WERI-Rb-1 (cell line): ENCODE data around the gene LRFN3.

ENCODE experiments used
- DNase-seq: peaks from one replicate; pipeline ENCODE4 v3.0.0-alpha.2; 2020
- H3K27ac ChIP-seq: fragments of 250-450 bp; sonication (Bioruptor Pico); 2 replicates; pipeline ENCODE4 v1.5.1; 2020; ENCODE audit warnings: mild to moderate bottlenecking, moderate library complexity
- H3K27me3 ChIP-seq: fragments of 250-450 bp; sonication (Bioruptor Pico); 2 replicates; pipeline ENCODE4 v1.5.1; 2021; ENCODE audit warnings: mild to moderate bottlenecking, low read depth, moderate library complexity; ENCODE audit not compliant: insufficient read depth, severe bottlenecking
- H3K36me3 ChIP-seq: fragments of 250-450 bp; sonication (Bioruptor Pico); 2 replicates; pipeline ENCODE4 v1.5.1; 2020; ENCODE audit warnings: mild to moderate bottlenecking, moderate library complexity
- H3K4me3 ChIP-seq: 2 replicates; pipeline ENCODE4 v1.5.1; 2011; ENCODE audit warnings: low read depth, mild to moderate bottlenecking, control low read depth, low read length
- H3K9me3 ChIP-seq: fragments of 250-450 bp; sonication (Bioruptor Pico); 2 replicates; pipeline ENCODE4 v1.5.1; 2021; ENCODE audit warnings: mild to moderate bottlenecking, moderate library complexity; ENCODE audit not compliant: severe bottlenecking
- TF ChIP-seq, protein P1 (sequence below): IDR thresholded peaks from 2 replicates; pipeline ENCODE4 v1.5.1; 2011; ENCODE audit warnings: low read depth, mild to moderate bottlenecking, control low read depth, inconsistent platforms, low read length

Gene LRFN3

DNA sequence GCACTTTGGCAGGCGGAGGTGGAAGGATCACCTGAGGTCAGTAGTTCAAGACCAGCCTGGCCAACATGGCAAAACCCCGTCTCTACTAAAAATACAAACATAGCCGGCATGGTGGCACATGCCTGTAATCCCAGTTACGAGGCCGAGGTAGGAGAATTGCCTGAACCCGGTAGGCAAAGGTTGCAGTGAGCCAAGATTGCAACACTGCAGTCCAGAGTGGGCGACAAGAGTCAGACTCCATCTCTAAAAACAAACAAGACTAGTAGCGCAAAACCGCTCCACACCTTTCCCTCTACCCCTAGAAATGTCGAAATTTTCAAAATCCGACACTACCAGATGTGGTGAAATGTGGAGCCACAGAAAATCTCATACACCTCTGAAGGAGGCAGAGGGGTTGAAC lies 16.9 kb upstream of the LRFN3 start:
- Histone ChIP-seq H3K27me3 (no peaks in the 10 kb centered on the region), H3K9me3 (no peaks in the 10 kb centered on the region), H3K36me3 (no peaks in the 10 kb centered on the region), H3K27ac (no peak overlapping the region), H3K4me3 (no peak overlapping the region)
- DNase-seq = no peak
- TF ChIP-seq, protein P1, sequence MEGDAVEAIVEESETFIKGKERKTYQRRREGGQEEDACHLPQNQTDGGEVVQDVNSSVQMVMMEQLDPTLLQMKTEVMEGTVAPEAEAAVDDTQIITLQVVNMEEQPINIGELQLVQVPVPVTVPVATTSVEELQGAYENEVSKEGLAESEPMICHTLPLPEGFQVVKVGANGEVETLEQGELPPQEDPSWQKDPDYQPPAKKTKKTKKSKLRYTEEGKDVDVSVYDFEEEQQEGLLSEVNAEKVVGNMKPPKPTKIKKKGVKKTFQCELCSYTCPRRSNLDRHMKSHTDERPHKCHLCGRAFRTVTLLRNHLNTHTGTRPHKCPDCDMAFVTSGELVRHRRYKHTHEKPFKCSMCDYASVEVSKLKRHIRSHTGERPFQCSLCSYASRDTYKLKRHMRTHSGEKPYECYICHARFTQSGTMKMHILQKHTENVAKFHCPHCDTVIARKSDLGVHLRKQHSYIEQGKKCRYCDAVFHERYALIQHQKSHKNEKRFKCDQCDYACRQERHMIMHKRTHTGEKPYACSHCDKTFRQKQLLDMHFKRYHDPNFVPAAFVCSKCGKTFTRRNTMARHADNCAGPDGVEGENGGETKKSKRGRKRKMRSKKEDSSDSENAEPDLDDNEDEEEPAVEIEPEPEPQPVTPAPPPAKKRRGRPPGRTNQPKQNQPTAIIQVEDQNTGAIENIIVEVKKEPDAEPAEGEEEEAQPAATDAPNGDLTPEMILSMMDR = no peak

DNA sequence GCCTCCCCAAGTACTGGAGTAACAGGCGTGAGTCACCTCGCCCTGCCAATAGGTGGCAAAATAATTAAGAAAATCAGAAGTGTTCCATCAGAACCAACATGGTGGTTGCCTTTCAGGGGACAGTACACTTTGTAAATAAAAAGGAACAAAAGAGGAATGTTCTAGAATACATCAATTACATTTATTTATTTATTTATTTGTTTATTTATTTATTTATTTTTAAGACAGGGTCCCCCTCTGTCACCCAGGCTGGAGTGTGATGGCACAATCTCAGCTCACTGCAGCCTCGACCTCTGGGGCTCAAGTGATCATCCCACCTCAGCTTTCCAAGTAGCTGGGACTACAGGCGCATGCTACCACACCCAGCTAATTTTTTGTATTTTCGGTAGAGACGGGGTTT lies 15.2 kb upstream of the LRFN3 start:
- no peak for DNase-seq
- Histone ChIP-seq H3K4me3 (no peak overlapping the region), H3K9me3 (peaks cover 5% of the 10 kb centered on the region), H3K27me3 (no peaks in the 10 kb centered on the region), H3K36me3 (no peaks in the 10 kb centered on the region), H3K27ac (no peak overlapping the region)
- TF ChIP-seq, protein P1 = no peak

DNA sequence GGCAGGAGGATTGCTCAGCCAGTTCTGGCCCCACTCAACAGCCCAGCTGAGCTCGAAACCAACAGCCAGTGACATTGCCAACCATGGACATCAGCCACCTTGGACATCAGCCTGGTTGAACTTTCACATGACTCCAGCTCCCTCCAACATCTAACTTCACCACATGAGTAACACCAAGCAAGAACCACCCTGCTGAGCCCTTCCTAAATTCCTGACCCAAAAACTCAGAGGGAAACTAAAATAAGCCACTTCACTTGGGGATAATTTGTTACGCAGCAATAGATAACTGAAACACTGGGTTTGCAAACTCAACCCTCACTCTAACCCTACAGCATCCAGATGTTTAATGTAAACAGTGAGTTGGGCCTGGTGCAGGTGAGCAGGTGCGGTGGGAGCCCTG lies 10.7 kb upstream of the LRFN3 start:
- Histone ChIP-seq H3K9me3 (peaks cover 5% of the 10 kb centered on the region), H3K4me3 (no peak overlapping the region), H3K27me3 (no peaks in the 10 kb centered on the region), H3K36me3 (no peaks in the 10 kb centered on the region), H3K27ac (no peak overlapping the region)
- TF ChIP-seq, protein P1 = no peak
- no peak for DNase-seq

DNA sequence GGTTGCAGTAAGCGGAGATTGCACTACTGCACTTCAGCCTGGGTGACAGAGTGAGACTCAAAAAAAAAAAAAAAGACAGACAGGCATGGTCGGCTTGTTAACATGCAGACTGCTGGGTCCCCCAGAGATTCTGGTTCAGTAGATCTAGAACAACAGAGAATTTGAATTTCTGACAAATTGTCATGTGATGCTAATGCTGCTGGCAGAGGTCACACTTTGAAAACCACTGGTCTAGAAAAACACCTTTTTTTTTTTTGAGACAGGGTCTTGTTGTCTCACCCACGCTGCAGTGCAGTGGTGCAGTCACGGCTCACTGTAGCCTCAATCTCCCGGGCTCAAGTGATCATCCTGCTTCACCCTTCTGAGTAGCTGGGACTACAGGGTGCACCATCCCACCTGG lies 7.7 kb upstream of the LRFN3 start:
- Histone ChIP-seq H3K36me3 (no peaks in the 10 kb centered on the region), H3K27me3 (no peaks in the 10 kb centered on the region), H3K9me3 (peaks cover 5% of the 10 kb centered on the region), H3K4me3 (no peak overlapping the region), H3K27ac (no peak overlapping the region)
- TF ChIP-seq, protein P1 = no peak
- DNase-seq = no peak

DNA sequence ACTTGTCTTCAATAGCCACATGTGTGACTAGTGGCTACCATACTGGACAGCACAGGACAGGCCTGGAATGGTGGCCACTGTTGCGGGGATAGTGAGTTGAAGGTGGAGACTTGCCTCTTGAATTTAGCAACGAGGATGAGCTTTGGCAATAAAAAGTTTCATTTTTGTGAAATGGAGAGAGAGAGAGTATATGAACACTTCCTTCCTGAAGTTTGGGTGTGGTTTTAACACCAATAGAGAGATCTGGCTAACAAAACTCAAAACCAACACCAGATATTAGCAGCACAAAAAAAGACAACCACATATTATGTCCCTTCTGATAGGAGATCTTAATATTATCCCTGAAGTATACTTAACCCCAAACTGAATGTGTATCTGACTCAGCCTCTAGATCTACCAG lies 6.3 kb upstream of the LRFN3 start:
- DNase-seq = no peak
- no peaks in the 10 kb centered on the region for H3K36me3 ChIP-seq
- H3K27ac ChIP-seq = no peak overlapping the region
- no peak overlapping the region for H3K4me3 ChIP-seq
- peaks cover 5% of the 10 kb centered on the region for H3K9me3 ChIP-seq
- H3K27me3 ChIP-seq = no peaks in the 10 kb centered on the region
- TF ChIP-seq, protein P1 = no peak

DNA sequence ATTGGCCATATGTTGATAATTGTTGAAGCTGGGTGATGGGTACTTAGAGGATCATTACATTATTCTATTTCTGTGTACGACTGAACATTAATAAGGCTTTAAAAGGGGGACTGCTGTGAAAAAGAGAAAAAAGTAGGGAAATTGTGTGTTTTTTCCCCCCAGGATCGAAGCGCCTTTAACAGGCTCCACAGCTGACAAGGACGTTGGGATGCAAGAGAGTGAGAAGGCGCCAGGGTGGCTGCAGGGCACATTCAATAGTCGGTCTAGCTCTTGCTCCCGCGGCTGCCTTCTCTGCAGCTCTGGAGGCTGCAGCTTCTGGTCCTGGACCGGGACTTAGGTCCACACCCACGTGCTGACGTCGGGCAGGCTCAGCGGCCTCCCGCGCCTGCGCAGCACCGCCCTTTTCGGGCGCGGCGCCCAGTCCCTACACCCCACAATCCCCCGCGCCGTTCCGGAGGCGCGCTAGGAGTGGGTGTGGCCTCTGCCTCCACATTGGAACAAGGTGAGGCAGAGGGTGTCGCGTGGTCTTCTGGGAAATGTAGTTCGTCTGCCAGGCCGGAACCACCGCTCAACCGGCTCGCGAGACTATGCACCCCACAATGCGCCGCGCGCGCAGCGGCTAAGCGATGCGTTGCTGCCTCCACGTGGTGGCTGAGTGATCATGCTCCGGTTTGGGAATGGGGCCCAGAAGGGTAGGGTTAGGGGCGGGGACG lies 4.9 kb upstream of the LRFN3 start:
- H3K27ac ChIP-seq = peak overlapping the region; percentile 75
- no peaks in the 10 kb centered on the region for H3K27me3 ChIP-seq
- peak overlapping the region; percentile 37 for H3K4me3 ChIP-seq

More for the DNA sequence above, 4.9 kb upstream of the LRFN3 start:
- TF ChIP-seq, protein P1 = peak; percentile 93
- peak; percentile 99 for DNase-seq
- Histone ChIP-seq H3K9me3 (no peaks in the 10 kb centered on the region), H3K36me3 (no peaks in the 10 kb centered on the region)
